ENCODE measurements around the gene P4HTM. TPM values are rescaled to one million over a fixed set of nuclear protein-coding genes. Genes with fewer than 3 reads are reported as not detected.

The P4HTM gene
- total and polyA plus RNA-seq, 2 of the 4 experiments (the other 2 are of a cell fraction), result 10.4 to 26.1 TPM

DNA sequence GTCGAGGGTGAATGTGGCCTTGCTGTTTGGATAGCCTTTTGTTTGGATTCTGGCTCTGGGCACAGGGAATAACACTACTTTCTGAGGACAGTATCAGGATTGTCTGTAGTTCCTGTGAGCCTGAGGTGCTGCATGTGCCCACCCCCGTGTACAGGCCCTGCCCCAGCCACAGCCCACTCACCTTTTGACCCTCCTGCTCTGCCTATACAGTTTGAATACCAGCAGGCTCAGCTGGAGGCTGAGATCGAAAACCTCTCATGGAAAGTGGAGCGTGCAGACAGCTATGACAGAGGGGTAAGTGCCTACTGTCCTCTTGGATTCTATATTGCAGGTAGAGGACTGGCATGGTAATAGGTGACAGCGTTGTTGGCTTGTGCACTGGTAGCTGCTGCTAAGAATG is 7.4 kb upstream of the P4HTM start:
- Histone ChIP-seq H3K14ac (replicated peaks; ENCODE audit: low read depth, low read length) (no peak overlapping the region), H3K9ac (ENCODE audit: low read depth, low read length) (no peak overlapping the region), H2BK20ac (ENCODE audit: low read depth, low read length) (no peak overlapping the region), H4K5ac (ENCODE audit: low read depth, low read length) (no peak overlapping the region), H2AFZ (replicated peaks; ENCODE audit: low read length, poor library complexity) (no peak overlapping the region), H2BK15ac (ENCODE audit: low read depth, low read length) (no peak overlapping the region), H3K23ac (ENCODE audit: low read depth, low read length) (no peak overlapping the region), H3K18ac (ENCODE audit: low read depth, low read length) (no peak overlapping the region), H3K9me1 (ENCODE audit: insufficient read depth, low read length) (peaks cover 5% of the 10 kb centered on the region; the same call in 1 of the 2 replicates), H2AK5ac (ENCODE audit: low read depth, low read length) (no peak overlapping the region), H3K4me3 (ENCODE audit: insufficient read depth, low read depth, low read length) (no peak overlapping the region), H3K56ac (ENCODE audit: extremely low read depth, insufficient read depth, low read length) (no peak overlapping the region), H2BK120ac (ENCODE audit: low read depth, low read length) (no peak overlapping the region), H4K8ac (ENCODE audit: low read depth in 2 of 2, low read length in 2 of 2) (no peak overlapping the region), H3K4me1 (ENCODE audit: control insufficient read depth, insufficient read depth, low read length) (no peaks in the 10 kb centered on the region), H3K4ac (ENCODE audit: low read depth, low read length) (no peak overlapping the region), H4K91ac (ENCODE audit: insufficient read depth, low read depth, low read length) (no peak overlapping the region), H3K9me3 (ENCODE audit: control insufficient read depth, insufficient read depth, low read length) (no peaks in the 10 kb centered on the region), H2BK5ac (ENCODE audit: low read depth, low read length, poor library complexity, severe bottlenecking) (no peak overlapping the region), H2AK9ac (replicated peaks; ENCODE audit: low read depth, low read length, poor library complexity) (no peak overlapping the region), H3K36me3 (ENCODE audit: control insufficient read depth, insufficient read depth, low read length) (peaks cover 55% of the 10 kb centered on the region), H3K27me3 (ENCODE audit: control insufficient read depth, insufficient read depth, low read length) (no peaks in the 10 kb centered on the region), H4K20me1 (ENCODE audit: insufficient read depth, low read length) (no peaks in the 10 kb centered on the region), H3K4me2 (ENCODE audit: low read depth, low read length) (no peak overlapping the region), H3K79me1 (ENCODE audit: low read depth in 1 of 2, low read length in 2 of 2) (peaks cover 21 to 25% of the 10 kb centered on the region in 2 experiments; a peak in 3 of 4 replicates), H3K27ac (ENCODE audit: insufficient read depth, low read length) (no peak overlapping the region)
- TF ChIP-seq MAFK (IDR thresholded peaks at IDR 0.05; ENCODE audit: low read depth, low read length) (no peak), ELK1 (IDR thresholded peaks at IDR 0.05; ENCODE audit: borderline replicate concordance, low read depth, low read length) (no peak), BHLHE40 (IDR thresholded peaks at IDR 0.05; ENCODE audit: low read depth, low read length) (no peak)
- no peak for ATAC-seq (ENCODE audit: low read depth)
- WGBS, 2 experiments (ENCODE audit: extremely low coverage in 2 of 2, insufficient read length in 1 of 2), result 100% methylated on average over 1 of the region's 5 CpGs; no CpG with 5 or more reads in 1 of the 2 experiments
- no peak for DNase-seq
- dilution Hi-C loops (cut with HindIII; ENCODE audit: low sequenced_read_pairs, unreplicated experiment), result no loop called here
- POLR2A ChIA-PET (ENCODE audit: unreplicated experiment), result no interaction called here
- in situ Hi-C loops (cut with MboI; ENCODE audit: low sequenced_read_pairs), result no loop called here
- no TSS peak for BruUV-seq (replicated peaks)
- CTCF ChIA-PET, result interaction anchor here (1.1 kb wide), 1 partner anchor 24 kb away, joined by 3 read pairs; the partner anchor contains the start of gene WDR6
- intact Hi-C loops (cut with micrococcal nuclease), result no loop called here

Data from IMR-90 (cell line).